H7 (cell line): ENCODE measurements around the gene TTLL5. TPM values are rescaled to one million over a fixed set of nuclear protein-coding genes. Genes with fewer than 3 reads are reported as not detected.

Experiments used
- DNase-seq: peaks from one replicate; pipeline ENCODE4 v3.0.0; 2012
- H3K27me3 ChIP-seq: 2 replicates; pipeline ENCODE4 v1.6.0; 2011; ENCODE audit warnings: mild to moderate bottlenecking, low read length; ENCODE audit not compliant: control insufficient read depth, insufficient read depth
- H3K36me3 ChIP-seq: replicated peaks from 2 replicates; pipeline ENCODE4 v1.5.1; 2011; ENCODE audit warnings: low read length; ENCODE audit not compliant: control insufficient read depth, insufficient read depth
- H3K4me3 ChIP-seq: 2 replicates; pipeline ENCODE4 v1.5.1; 2011; ENCODE audit warnings: low read depth, mild to moderate bottlenecking, control low read depth, low read length, moderate library complexity; ENCODE audit not compliant: insufficient read depth
- total RNA-seq: library from RNA; depleted of rRNA; stranded (reverse); fragments of >200 nt; shearing (Covaris generic); gene quantifications from 2 replicates; pipeline ENCODE4 v1.2.3, GENCODE V29; 2014

TTLL5 gene
- total RNA-seq, 1 experiment from 2014 or later = 19.3 TPM

- Histone ChIP-seq H3K4me3 (no peak overlapping the region), H3K36me3 (no peaks in the 10 kb centered on the region), H3K27me3 (no peaks in the 10 kb centered on the region)
- no peak for DNase-seq
Measured at GRCh38 chr14:75871181-75871880, 210.3 kb downstream of the TTLL5 start.

DNA sequence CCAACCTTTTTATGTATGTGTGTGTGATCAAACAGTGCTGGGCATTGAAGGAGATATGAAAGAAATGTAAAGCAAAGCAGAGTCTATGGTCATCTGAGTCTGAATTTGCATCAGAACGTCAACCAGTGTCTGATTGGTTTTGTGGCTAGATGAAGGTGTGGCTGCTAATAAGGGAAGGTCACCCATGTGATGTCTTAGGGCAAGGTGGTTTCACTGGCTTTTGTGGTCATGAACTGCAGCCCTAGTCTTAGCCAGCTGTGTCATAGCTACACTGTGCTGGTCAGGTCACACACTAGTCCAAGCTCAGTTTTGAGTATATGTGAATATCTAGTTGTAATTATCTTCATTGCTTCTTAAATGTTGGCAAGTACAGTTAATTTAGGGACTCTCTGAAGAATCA, 214.9 kb downstream of the TTLL5 start:
- DNase-seq = no peak
- Histone ChIP-seq H3K36me3 (no peaks in the 10 kb centered on the region), H3K4me3 (no peak overlapping the region), H3K27me3 (no peaks in the 10 kb centered on the region)

DNA sequence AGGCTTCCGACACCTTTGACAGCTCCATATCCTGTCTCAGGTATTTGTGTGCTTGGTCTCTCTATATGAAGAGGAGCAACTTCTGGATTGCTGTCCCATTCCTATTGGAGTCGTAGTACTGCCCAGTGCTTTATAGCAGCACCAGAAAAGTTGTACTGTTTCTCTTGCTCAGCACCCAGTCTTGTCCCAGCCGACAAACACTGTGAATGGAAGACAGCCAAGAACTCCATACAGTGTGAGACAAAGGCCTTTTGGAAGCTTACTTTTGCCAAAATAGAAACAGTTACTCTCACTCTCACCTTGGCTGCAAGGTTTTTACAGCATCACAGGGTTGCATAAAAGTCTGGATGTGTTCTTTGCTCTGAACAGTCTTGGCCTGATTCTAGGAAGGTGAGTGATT, 215.5 kb downstream of the TTLL5 start:
- no peak for DNase-seq

GRCh38 chr14:75877292-75877691, 216.2 kb downstream of the TTLL5 start:
- Histone ChIP-seq H3K36me3 (no peaks in the 10 kb centered on the region), H3K4me3 (no peak overlapping the region), H3K27me3 (no peaks in the 10 kb centered on the region)
- no peak for DNase-seq

More for the DNA sequence above, 215.5 kb downstream of the TTLL5 start:
- H3K4me3 ChIP-seq = no peak overlapping the region
- no peaks in the 10 kb centered on the region for H3K36me3 ChIP-seq
- no peaks in the 10 kb centered on the region for H3K27me3 ChIP-seq

DNA sequence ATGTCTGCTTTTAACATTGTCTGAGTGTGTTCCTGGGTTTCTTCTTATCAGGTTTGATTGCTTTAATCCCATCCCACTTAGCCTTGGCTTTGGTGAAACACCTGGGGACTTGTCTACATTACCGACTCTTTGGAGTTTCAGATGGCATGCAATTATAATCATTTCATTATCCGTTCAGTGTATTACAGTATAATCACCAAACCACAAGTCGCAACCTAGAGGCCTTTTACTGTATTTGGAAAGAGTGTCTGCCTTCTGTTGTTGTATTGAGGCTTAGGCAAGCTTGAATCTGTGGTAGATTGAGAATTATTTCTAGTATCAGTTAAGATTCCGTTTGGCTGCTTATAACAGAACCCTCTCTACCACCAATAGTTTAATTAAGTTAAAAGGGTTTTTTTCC, 216.8 kb downstream of the TTLL5 start:
- no peak for DNase-seq
- Histone ChIP-seq H3K36me3 (no peaks in the 10 kb centered on the region), H3K4me3 (no peak overlapping the region), H3K27me3 (no peaks in the 10 kb centered on the region)

GRCh38 chr14:75879031-75879430, 218.0 kb downstream of the TTLL5 start:
- DNase-seq = no peak
- Histone ChIP-seq H3K36me3 (no peaks in the 10 kb centered on the region), H3K27me3 (no peaks in the 10 kb centered on the region), H3K4me3 (no peak overlapping the region)

GRCh38 chr14:75880512-75880911, 219.5 kb downstream of the TTLL5 start:
- Histone ChIP-seq H3K36me3 (no peaks in the 10 kb centered on the region), H3K27me3 (no peaks in the 10 kb centered on the region), H3K4me3 (no peak overlapping the region)
- peak; percentile 44 for DNase-seq

DNA sequence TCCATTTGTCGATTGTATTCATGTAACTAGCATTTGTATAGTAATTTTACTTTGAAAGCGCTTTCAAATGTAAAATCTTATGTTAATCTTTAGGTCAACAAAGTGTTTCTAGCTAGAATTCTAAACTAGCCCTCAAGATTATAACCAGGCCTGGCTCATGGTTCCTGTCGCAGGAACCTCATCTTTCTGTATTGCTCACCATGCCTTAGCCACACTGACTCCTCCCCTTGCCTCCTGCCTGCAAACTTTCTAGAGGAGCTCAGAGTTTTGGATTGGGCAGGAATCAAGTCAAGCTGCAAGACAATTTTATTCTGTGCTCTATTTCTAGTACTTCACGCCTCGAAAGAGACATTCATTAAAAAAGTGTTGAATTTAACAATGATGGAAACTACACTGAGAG, 220.9 kb downstream of the TTLL5 start:
- DNase-seq = peak; percentile 18
- Histone ChIP-seq H3K27me3 (no peaks in the 10 kb centered on the region), H3K4me3 (no peak overlapping the region), H3K36me3 (no peaks in the 10 kb centered on the region)

- H3K27me3 ChIP-seq = no peaks in the 10 kb centered on the region
- peak; percentile 22 for DNase-seq
- no peak overlapping the region for H3K4me3 ChIP-seq
- H3K36me3 ChIP-seq = no peaks in the 10 kb centered on the region
Measured at GRCh38 chr14:75884198-75884611, 223.2 kb downstream of the TTLL5 start.

GRCh38 chr14:75885829-75886228, 224.8 kb downstream of the TTLL5 start:
- Histone ChIP-seq H3K36me3 (no peaks in the 10 kb centered on the region), H3K27me3 (no peaks in the 10 kb centered on the region), H3K4me3 (no peak overlapping the region)
- no peak for DNase-seq

GRCh38 chr14:75886636-75887348, 225.7 kb downstream of the TTLL5 start:
- no peaks in the 10 kb centered on the region for H3K36me3 ChIP-seq
- no peak for DNase-seq
- no peak overlapping the region for H3K4me3 ChIP-seq
- no peaks in the 10 kb centered on the region for H3K27me3 ChIP-seq

- Histone ChIP-seq H3K4me3 (no peak overlapping the region), H3K36me3 (no peaks in the 10 kb centered on the region), H3K27me3 (no peaks in the 10 kb centered on the region)
- DNase-seq = no peak
Measured at GRCh38 chr14:75888945-75889344, 227.9 kb downstream of the TTLL5 start.

GRCh38 chr14:75896341-75896740, 235.3 kb downstream of the TTLL5 start:
- Histone ChIP-seq H3K4me3 (no peak overlapping the region), H3K36me3 (no peaks in the 10 kb centered on the region), H3K27me3 (no peaks in the 10 kb centered on the region)
- DNase-seq = no peak

DNA sequence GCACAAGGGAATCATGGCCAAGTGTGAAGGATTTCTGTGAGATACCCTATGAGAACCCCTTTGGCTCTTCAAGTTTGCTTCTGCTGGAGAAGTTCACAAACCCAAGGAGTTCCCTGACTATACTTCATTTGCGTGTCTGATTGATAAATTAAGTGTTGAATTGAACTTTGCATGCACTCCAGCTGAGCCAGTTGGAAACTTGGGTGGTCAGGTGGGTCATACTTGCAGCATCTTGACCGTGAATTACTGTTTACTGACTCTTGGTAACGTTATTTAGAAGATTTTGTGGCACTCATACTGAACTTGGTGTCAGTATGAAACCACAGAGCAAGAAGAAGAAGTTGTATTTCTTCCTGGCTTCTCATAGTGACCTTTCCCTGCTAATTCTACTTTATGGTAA, 243.3 kb downstream of the TTLL5 start:
- Histone ChIP-seq H3K36me3 (no peaks in the 10 kb centered on the region; the same call in 1 of the 2 replicates), H3K27me3 (no peaks in the 10 kb centered on the region), H3K4me3 (no peak overlapping the region)
- DNase-seq = no peak

GRCh38 chr14:75905147-75905904, 244.3 kb downstream of the TTLL5 start:
- Histone ChIP-seq H3K27me3 (no peaks in the 10 kb centered on the region), H3K36me3 (no peaks in the 10 kb centered on the region; the same call in 1 of the 2 replicates)

More at GRCh38 chr14:75905147-75905904, 244.3 kb downstream of the TTLL5 start:
- DNase-seq = no peak
- no peak overlapping the region for H3K4me3 ChIP-seq
